ENCODE results near the gene MT1G.
A peak's percentile ranks its signal among the peaks of the same experiment; 100 is the strongest.

Gene MT1G

GRCh38 chr16:56649271-56649670, 18.6 kb downstream of the MT1G start:
- no peak overlapping the region for H3K4me3 ChIP-seq (ENCODE audit: control insufficient read depth, low read depth, low read length)
- TF ChIP-seq CTCF (IDR thresholded peaks at IDR 0.05; ENCODE audit: control insufficient read depth, insufficient read depth, low read depth, low read length, missing control alignments): no peak
- DNase-seq (ENCODE audit: low read depth): no peak

- DNase-seq (ENCODE audit: low read depth): no peak
- no peak overlapping the region for H3K4me3 ChIP-seq (ENCODE audit: control insufficient read depth, low read depth, low read length)
- no peak for TF ChIP-seq CTCF (IDR thresholded peaks at IDR 0.05; ENCODE audit: control insufficient read depth, insufficient read depth, low read depth, low read length, missing control alignments)
Measured at GRCh38 chr16:56647641-56648431, 20.0 kb downstream of the MT1G start.

- no peak for TF ChIP-seq CTCF (IDR thresholded peaks at IDR 0.05; ENCODE audit: control insufficient read depth, insufficient read depth, low read depth, low read length, missing control alignments)
- no peak overlapping the region for H3K4me3 ChIP-seq (ENCODE audit: control insufficient read depth, low read depth, low read length)
- no peak for DNase-seq (ENCODE audit: low read depth)
Measured at GRCh38 chr16:56645838-56646237, 22.0 kb downstream of the MT1G start.

DNA sequence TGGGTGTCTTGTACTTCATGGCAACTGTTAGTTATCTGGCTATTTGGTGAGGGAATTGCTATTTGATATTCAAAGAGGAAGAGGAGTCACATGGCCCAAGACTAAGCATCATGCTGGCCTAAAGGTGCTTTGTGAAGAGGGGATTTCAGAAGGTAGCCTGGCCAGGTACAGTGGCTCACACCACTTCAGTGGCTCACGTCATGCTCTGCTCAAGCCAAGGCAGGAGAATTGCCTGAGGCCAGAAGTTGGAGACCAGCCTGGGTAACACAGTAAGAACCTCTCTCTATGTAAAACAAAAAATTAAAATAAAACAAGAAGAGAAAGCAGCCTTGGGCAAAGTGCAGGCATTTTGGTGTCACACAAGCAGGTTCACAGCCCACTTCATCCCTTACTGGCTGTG, 22.6 kb downstream of the MT1G start:
- no peak for DNase-seq (ENCODE audit: low read depth)

DNA sequence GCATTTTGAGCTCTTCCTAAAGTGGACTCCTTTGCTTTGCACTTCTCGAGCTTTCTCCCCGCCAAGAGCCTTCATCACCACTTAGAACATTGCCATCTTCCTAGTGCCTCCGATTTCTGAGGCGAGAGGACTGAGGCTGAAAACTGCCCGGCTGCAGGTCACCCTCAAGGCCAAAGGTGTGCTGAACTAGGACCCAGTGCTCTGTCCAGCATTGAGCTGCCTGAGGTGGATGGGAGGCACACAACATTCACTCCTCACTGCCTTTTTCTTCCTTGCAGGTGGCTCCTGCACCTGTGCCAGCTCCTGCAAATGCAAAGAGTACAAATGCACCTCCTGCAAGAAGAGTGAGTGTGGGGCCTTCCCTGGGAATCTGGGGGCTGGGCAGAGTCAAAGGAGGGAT, 24.0 kb downstream of the MT1G start:
- TF ChIP-seq CTCF (IDR thresholded peaks at IDR 0.05; ENCODE audit: control insufficient read depth, insufficient read depth, low read depth, low read length, missing control alignments): no peak
- no peak for DNase-seq (ENCODE audit: low read depth)
- no peak overlapping the region for H3K4me3 ChIP-seq (ENCODE audit: control insufficient read depth, low read depth, low read length)

More for the DNA sequence above, 22.6 kb downstream of the MT1G start:
- H3K4me3 ChIP-seq (ENCODE audit: control insufficient read depth, low read depth, low read length): no peak overlapping the region
- TF ChIP-seq CTCF (IDR thresholded peaks at IDR 0.05; ENCODE audit: control insufficient read depth, insufficient read depth, low read depth, low read length, missing control alignments): no peak

GRCh38 chr16:56643080-56643778, 24.6 kb downstream of the MT1G start:
- no peak for DNase-seq (ENCODE audit: low read depth)
- TF ChIP-seq CTCF (IDR thresholded peaks at IDR 0.05; ENCODE audit: control insufficient read depth, insufficient read depth, low read depth, low read length, missing control alignments): peak; percentile 35
- H3K4me3 ChIP-seq (ENCODE audit: control insufficient read depth, low read depth, low read length): peak overlapping the region; percentile 32
